MM.1S (cell line): ENCODE data around the gene HELZ2.

Experiments used
- CTCF ChIP-seq: fragments of 300-600 bp; sonication (generic); IDR thresholded peaks from 2 replicates; pipeline ENCODE4 v1.5.1; 2016; ENCODE audit warnings: antibody characterized with exemption, low read length, mixed read lengths
- EZH2phosphoT487 ChIP-seq: fragments of 300-600 bp; sonication (generic); IDR thresholded peaks from 2 replicates; pipeline ENCODE4 v1.6.1; 2018; ENCODE audit warnings: antibody characterized with exemption, low read length

GRCh38 chr20:63590218-63591146 is 16.4 kb upstream of the HELZ2 start:
- no peak for TF ChIP-seq CTCF
- TF ChIP-seq EZH2phosphoT487, result no peak
